Measurements from ENCODE around the gene RAB34. TPM values are rescaled to one million over a fixed set of nuclear protein-coding genes. Genes with fewer than 3 reads are reported as not detected.

The RAB34 gene
- total RNA-seq, 1 donor from 2014 or later = 36.9 TPM

DNA sequence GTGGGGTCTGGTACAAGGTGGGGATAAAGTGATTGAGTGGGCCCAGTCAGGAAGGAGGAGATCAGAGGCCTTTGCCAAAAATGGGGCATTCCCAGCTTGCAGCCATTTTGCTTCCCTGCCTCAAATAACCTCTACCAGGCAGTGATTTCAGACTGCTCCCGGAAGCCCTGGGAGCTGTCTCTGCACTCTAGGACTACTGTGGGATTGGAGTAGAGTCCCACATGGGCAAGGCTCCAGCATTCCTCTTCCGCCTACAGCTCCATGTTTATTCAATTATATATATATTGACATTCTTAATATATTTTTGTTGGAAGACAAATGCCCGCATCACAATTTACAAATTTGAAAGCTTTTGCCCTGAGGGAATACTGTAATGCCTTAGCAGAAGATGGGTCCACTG is 42.2 kb downstream of the RAB34 start:
- DNase-seq = no peak

DNA sequence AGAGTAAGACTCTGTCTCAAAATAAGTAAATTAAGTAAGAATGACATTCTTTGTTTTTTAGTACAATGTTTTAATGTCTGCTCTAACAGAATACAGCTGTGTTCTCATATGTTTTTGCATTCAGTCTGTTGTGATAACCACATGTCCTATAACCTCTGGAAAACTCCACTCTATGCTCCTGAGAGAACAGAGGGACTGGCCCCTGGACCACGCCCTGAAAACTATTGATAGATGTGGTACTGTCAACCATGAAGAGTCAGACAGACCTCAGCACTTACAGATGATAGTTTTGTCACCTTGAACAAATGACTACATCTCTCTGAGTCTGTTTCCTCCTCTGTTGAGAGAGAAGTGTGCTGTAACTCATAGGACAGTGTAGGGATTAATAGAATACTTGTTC is 47.8 kb downstream of the RAB34 start:
- no peak for DNase-seq

- no peak for DNase-seq
Measured at GRCh38 chr17:28667870-28668269, 49.8 kb downstream of the RAB34 start.

GRCh38 chr17:28665994-28666393 is 51.7 kb downstream of the RAB34 start:
- DNase-seq = no peak

Other genes with a start within 250 kb of the RAB34 start
- gene SLC13A2, start 244.2 kb downstream of the RAB34 start, total RNA-seq = not detected in 2 replicates
- gene FOXN1, start 211.5 kb downstream of the RAB34 start, total RNA-seq = not detected in 2 replicates
- 31.9 and 32.0 TPM in 2 replicates for gene UNC119, start 165.2 kb downstream of the RAB34 start, total RNA-seq
- gene PIGS, start 146.3 kb downstream of the RAB34 start, total RNA-seq = 65.9 and 86.0 TPM in 2 replicates
- 23.5 and 29.9 TPM in 2 replicates for gene ALDOC, start 141.0 kb downstream of the RAB34 start, total RNA-seq
- gene SPAG5, start 118.8 kb downstream of the RAB34 start, total RNA-seq = 10.6 and 47.7 TPM in 2 replicates
- gene RSKR, start 103.7 kb downstream of the RAB34 start, total RNA-seq = 4.7 and 8.3 TPM in 2 replicates
- 163 and 213 TPM in 2 replicates for gene BLTP2, start 72.7 kb downstream of the RAB34 start, total RNA-seq
- 48.9 and 79.5 TPM in 2 replicates for gene SDF2, start 56.0 kb downstream of the RAB34 start, total RNA-seq
- gene SUPT6H, start 55.7 kb downstream of the RAB34 start, total RNA-seq = 42.2 and 75.9 TPM in 2 replicates
- gene PROCA1, start 6.0 kb downstream of the RAB34 start, total RNA-seq = 0.51 and 0.56 TPM in 2 replicates
- 777 and 912 TPM in 2 replicates for gene RPL23A, start 2.1 kb upstream of the RAB34 start, total RNA-seq
- 0.85 and 0.93 TPM in 2 replicates for gene TLCD1, start 8.4 kb upstream of the RAB34 start, total RNA-seq
- 2.9 and 3.9 TPM in 2 replicates for gene NEK8, start 10.9 kb upstream of the RAB34 start, total RNA-seq
- 32.1 and 37.4 TPM in 2 replicates for gene TRAF4, start 26.1 kb upstream of the RAB34 start, total RNA-seq
- gene FAM222B, start 124.9 kb upstream of the RAB34 start, total RNA-seq = 9.5 and 14.6 TPM in 2 replicates
- 37.8 and 49.1 TPM in 2 replicates for gene ERAL1, start 137.1 kb upstream of the RAB34 start, total RNA-seq
- gene FLOT2, start 179.9 kb upstream of the RAB34 start, total RNA-seq = 130 and 195 TPM in 2 replicates
- 18.7 and 20.5 TPM in 2 replicates for gene DHRS13, start 185.2 kb upstream of the RAB34 start, total RNA-seq
- gene PHF12, start 233.7 kb upstream of the RAB34 start, total RNA-seq = 16.8 and 25.8 TPM in 2 replicates

Measured in dermis blood vessel endothelial cell (primary cell).